HG03460 (cell line): ENCODE data around the gene TBC1D2B.
A peak's percentile ranks its signal among the peaks of the same experiment; 100 is the strongest.

Source experiments
- ATAC-seq: cut with Tn5 transposase; IDR thresholded peaks from one replicate; pipeline ENCODE4 v1.9.1; 2021; ENCODE audit not compliant: unreplicated experiment

Gene TBC1D2B

GRCh38 chr15:78097667-78098066, 20.2 kb upstream of the TBC1D2B start:
- no peak for ATAC-seq

- no peak for ATAC-seq
Observed at GRCh38 chr15:78093242-78094020, 15.9 kb upstream of the TBC1D2B start.

- ATAC-seq: no peak
Observed at GRCh38 chr15:78092261-78093041, 14.9 kb upstream of the TBC1D2B start, which contains the start of gene SH2D7. TSS of gene SH2D7 (plus strand) at chr15:78092561. CDS start at chr15:78092585, 24 bp downstream.

GRCh38 chr15:78090422-78091063, 13.0 kb upstream of the TBC1D2B start:
- ATAC-seq: no peak

- ATAC-seq: no peak
Observed at GRCh38 chr15:78088773-78089080, 11.2 kb upstream of the TBC1D2B start.

GRCh38 chr15:78087951-78088772, 10.7 kb upstream of the TBC1D2B start:
- ATAC-seq: peak; percentile 67

- ATAC-seq: no peak
Observed at GRCh38 chr15:78085928-78086327, 8.4 kb upstream of the TBC1D2B start.

- no peak for ATAC-seq
Observed at GRCh38 chr15:78084449-78084750, 6.9 kb upstream of the TBC1D2B start.

GRCh38 chr15:78083687-78084448, 6.4 kb upstream of the TBC1D2B start:
- peak; percentile 49 for ATAC-seq

- ATAC-seq: no peak
Observed at GRCh38 chr15:78083186-78083585, 5.7 kb upstream of the TBC1D2B start.

GRCh38 chr15:78082743-78083110, 5.2 kb upstream of the TBC1D2B start:
- ATAC-seq: no peak

- no peak for ATAC-seq
Observed at GRCh38 chr15:78082106-78082742, 4.7 kb upstream of the TBC1D2B start.

- no peak for ATAC-seq
Observed at GRCh38 chr15:78080088-78080460, 2.6 kb upstream of the TBC1D2B start.

- ATAC-seq: no peak
Observed at GRCh38 chr15:78079298-78080087, 2.0 kb upstream of the TBC1D2B start.

GRCh38 chr15:78077871-78078210, 330 bp upstream of the TBC1D2B start:
- no peak for ATAC-seq

- ATAC-seq: no peak
Observed at GRCh38 chr15:78076231-78077052, 1.1 kb downstream of the TBC1D2B start.

- no peak for ATAC-seq
Observed at GRCh38 chr15:78075490-78076230, 1.9 kb downstream of the TBC1D2B start.
